A549 (cell line): ENCODE data around the gene EFHC1. TPM values are rescaled to one million over a fixed set of nuclear protein-coding genes. Genes with fewer than 3 reads are reported as not detected.

Source experiments
- ATAC-seq, 2 experiments: fragments of 200-7000 bp in 1 of 2; fragments of >200 bp in 1 of 2; cut with Nextera tagmentation in 1 of 2; cut with Tn5 transposase in 1 of 2; 3 replicates each; pipeline versions ENCODE4 v1.8.0 to v1.9.1; 2018 to 2020; ENCODE audit warnings: mild to moderate bottlenecking in 1 of 2, moderate library complexity in 1 of 2
- CTCF ChIA-PET: fragments of 300-600 bp; sonication (Branson Sonifier 250); formaldehyde crosslinking; extraction: SDS; loops from one replicate; lab custom pipeline; 2021; ENCODE audit warnings: antibody characterized with exemption, inconsistent platforms; lab: Yijun Ruan, JAX
- POLR2A ChIA-PET: fragments of 350-600 bp; formaldehyde crosslinking; extraction: SDS; loops from one replicate; lab custom pipeline; 2021; ENCODE audit warnings: antibody characterized with exemption, inconsistent platforms; lab: Yijun Ruan, JAX
- DNase-seq, 2 experiments: peaks; one replicate each; pipeline versions ENCODE4 v3.0.0 to v3.0.0-alpha.2; 2011 to 2016; ENCODE audit warnings: low read depth in 1 of 2, low spot score in 1 of 2
- FAIRE-seq: peaks from 2 replicates; lab custom pipeline; 2011; peaks lifted over from hg19 to GRCh38; lab: Jason Lieb, UNC
- H3K27ac ChIP-seq, 2 experiments: fragments of >200 bp; sonication (Bioruptor Twin); formaldehyde crosslinking; 3 replicates each; pipeline ENCODE4 v1.5.1; 2016 to 2017
- H3K4me1 ChIP-seq: fragments of >200 bp; sonication (Bioruptor Twin); formaldehyde crosslinking; 3 replicates; pipeline ENCODE4 v1.6.1; 2016
- H3K4me2 ChIP-seq: fragments of >200 bp; sonication (Bioruptor Twin); formaldehyde crosslinking; 3 replicates; pipeline ENCODE4 v1.6.1; 2016
- H3K4me3 ChIP-seq: fragments of >200 bp; sonication (Bioruptor Twin); formaldehyde crosslinking; 3 replicates; pipeline ENCODE4 v1.5.1; 2016
- H3K9me3 ChIP-seq: fragments of >200 bp; sonication (Bioruptor Twin); formaldehyde crosslinking; 3 replicates; pipeline ENCODE4 v1.6.1; 2016
- BHLHE40 ChIP-seq: IDR thresholded peaks from 2 replicates; pipeline ENCODE4 v1.6.1; 2012; ENCODE audit warnings: low read depth, low read length, inconsistent platforms
- CBX8 ChIP-seq: fragments of 200-600 bp; sonication (generic); IDR thresholded peaks from 2 replicates; pipeline ENCODE4 v1.6.1; 2016
- CEBPB ChIP-seq, 2 experiments: fragments of >200 bp in 1 of 2; sonication (Bioruptor Twin) in 1 of 2; formaldehyde crosslinking in 1 of 2; IDR thresholded peaks; 2 replicates each; pipeline ENCODE4 v1.6.1; 2012 to 2016
- CHD4 ChIP-seq: fragments of 200-600 bp; sonication (generic); IDR thresholded peaks from 2 replicates; pipeline ENCODE4 v1.6.1; 2016; ENCODE audit warnings: antibody characterized with exemption, mild to moderate bottlenecking, borderline replicate concordance
- FOSL2 ChIP-seq, 2 experiments: fragments of 450-650 bp in 1 of 2; fragments of >200 bp in 1 of 2; sonication (Bioruptor Twin) in 1 of 2; formaldehyde crosslinking; IDR thresholded peaks; 2 replicates each; pipeline versions ENCODE4 v1.5.0 to v1.6.1; 2016 to 2020; ENCODE audit warnings: mild to moderate bottlenecking in 1 of 2, moderate library complexity in 1 of 2
- HOXB5 ChIP-seq: fragments of 250-450 bp; sonication (Bioruptor Pico); IDR thresholded peaks from 2 replicates; pipeline ENCODE4 v1.5.0; 2020; ENCODE audit warnings: mild to moderate bottlenecking, moderate library complexity
- JUN ChIP-seq, 2 experiments: fragments of >200 bp; sonication (Bioruptor Twin); formaldehyde crosslinking; IDR thresholded peaks; 2 replicates in 1 of 2; 3 replicates in 1 of 2; pipeline ENCODE4 v1.6.1; 2016 to 2017
- MAFK ChIP-seq: fragments of 450-650 bp; IDR thresholded peaks from 2 replicates; pipeline ENCODE4 v1.6.1; 2014; ENCODE audit not compliant: partially characterized antibody
- MYC ChIP-seq: IDR thresholded peaks from 2 replicates; pipeline ENCODE4 v1.6.1; 2012; ENCODE audit warnings: mild to moderate bottlenecking, inconsistent platforms, low read length, improper control_type of control experiment, borderline replicate concordance
- POLR2A ChIP-seq: IDR thresholded peaks from 2 replicates; pipeline ENCODE4 v1.6.1; 2012; ENCODE audit warnings: mild to moderate bottlenecking, low read length
- POLR2AphosphoS2 ChIP-seq: conservative IDR thresholded peaks from 2 replicates; pipeline ENCODE4 v1.6.1; 2012; ENCODE audit warnings: low read length, improper control_type of control experiment, inconsistent platforms
- RAD21 ChIP-seq, 2 experiments: fragments of >200 bp in 1 of 2; sonication (Bioruptor Twin) in 1 of 2; formaldehyde crosslinking in 1 of 2; IDR thresholded peaks in 1 of 2; conservative IDR thresholded peaks in 1 of 2; 2 replicates in 1 of 2; 3 replicates in 1 of 2; pipeline ENCODE4 v1.6.1; 2012 to 2018; ENCODE audit warnings: inconsistent platforms in 1 of 2
- RCOR1 ChIP-seq: fragments of 150-350 bp; IDR thresholded peaks from 2 replicates; pipeline ENCODE4 v1.6.1; 2014; ENCODE audit warnings: antibody characterized with exemption, low read length, low read depth
- RFX5 ChIP-seq: fragments of 450-650 bp; IDR thresholded peaks from 2 replicates; pipeline ENCODE4 v1.7.1; 2014; ENCODE audit warnings: antibody characterized with exemption, mild to moderate bottlenecking, moderate library complexity
- RNF2 ChIP-seq: fragments of 200-600 bp; sonication (generic); IDR thresholded peaks from 2 replicates; pipeline ENCODE4 v1.6.1; 2016; ENCODE audit warnings: low read depth, mild to moderate bottlenecking, antibody characterized with exemption, moderate library complexity, borderline replicate concordance
- SMC3 ChIP-seq: fragments of >200 bp; sonication (Bioruptor Twin); formaldehyde crosslinking; IDR thresholded peaks from 3 replicates; pipeline ENCODE4 v1.6.1; 2018; ENCODE audit warnings: inconsistent platforms
- SREBF2 ChIP-seq: fragments of 450-650 bp; IDR thresholded peaks from 2 replicates; pipeline ENCODE4 v1.6.1; 2014; ENCODE audit warnings: mild to moderate bottlenecking, moderate library complexity
- TFCP2L1 ChIP-seq: fragments of 250-450 bp; sonication (Bioruptor Pico); IDR thresholded peaks from 2 replicates; pipeline ENCODE4 v1.5.0; 2021; ENCODE audit warnings: mild to moderate bottlenecking
- TP53 ChIP-seq: fragments of 250-450 bp; sonication (Bioruptor Pico); IDR thresholded peaks from 2 replicates; pipeline ENCODE4 v1.5.0; 2021; ENCODE audit warnings: mild to moderate bottlenecking, moderate library complexity
- ZC3H11A ChIP-seq: fragments of 450-650 bp; IDR thresholded peaks from 2 replicates; pipeline ENCODE4 v1.6.1; 2014; ENCODE audit warnings: antibody characterized with exemption, mild to moderate bottlenecking
- ZFP36 ChIP-seq: fragments of 450-650 bp; IDR thresholded peaks from 2 replicates; pipeline ENCODE4 v1.6.1; 2014; ENCODE audit warnings: borderline replicate concordance; ENCODE audit not compliant: partially characterized antibody
- ZSCAN20 ChIP-seq: fragments of 250-450 bp; sonication (Bioruptor Pico); IDR thresholded peaks from 2 replicates; pipeline ENCODE4 v1.8.0; 2022; ENCODE audit warnings: mild to moderate bottlenecking, moderate library complexity
- WGBS: methylation state at CpG from one replicate; pipeline ENCODE4 v1.1.6; 2017; ENCODE audit errors: missing lambda C conversion rate; 5-methylcytosine and 5-hydroxymethylcytosine counted together
- polyA plus RNA-seq, 4 experiments: library from polyadenylated mRNA; depleted of rRNA in 3 of 4; stranded (reverse); fragments of >200 nt; fragmentation: RNase III in 1 of 4; extraction: RNeasy Plus Mini Kit Qiagen cat#74134 plus additional on column Dnase treatment in 1 of 4; gene quantifications; 2 replicates in 3 of 4; 3 replicates in 1 of 4; pipeline ENCODE4 v1.2.3, GENCODE V29; 2011 to 2017
- TF ChIP-seq, protein P1 (sequence below): fragments of >200 bp; sonication (Bioruptor Twin); formaldehyde crosslinking; IDR thresholded peaks from 3 replicates; pipeline ENCODE4 v1.6.1; 2016
- TF ChIP-seq, protein P2 (sequence below): fragments of 250-450 bp; sonication (Bioruptor Pico); IDR thresholded peaks from 2 replicates; pipeline ENCODE4 v1.5.0; 2020; ENCODE audit warnings: low read depth, mild to moderate bottlenecking, moderate library complexity
- TF ChIP-seq, protein P3 (sequence below): IDR thresholded peaks from 2 replicates; pipeline ENCODE4 v1.6.1; 2012
- TF ChIP-seq, protein P4 (sequence below): IDR thresholded peaks from 2 replicates; pipeline ENCODE4 v1.6.1; 2012; ENCODE audit warnings: low read depth, borderline replicate concordance
- TF ChIP-seq, protein P5 (sequence below): fragments of 150-350 bp; IDR thresholded peaks from 2 replicates; pipeline ENCODE4 v1.6.1; 2014; ENCODE audit warnings: low read depth, mild to moderate bottlenecking, low read length
- TF ChIP-seq, protein P6 (sequence below): IDR thresholded peaks from 2 replicates; pipeline ENCODE4 v1.6.1; 2012

Gene EFHC1
- polyA plus RNA-seq, 2 of the 4 experiments (the other 2 are of a cell fraction) = 14.0 to 46.7 TPM

DNA sequence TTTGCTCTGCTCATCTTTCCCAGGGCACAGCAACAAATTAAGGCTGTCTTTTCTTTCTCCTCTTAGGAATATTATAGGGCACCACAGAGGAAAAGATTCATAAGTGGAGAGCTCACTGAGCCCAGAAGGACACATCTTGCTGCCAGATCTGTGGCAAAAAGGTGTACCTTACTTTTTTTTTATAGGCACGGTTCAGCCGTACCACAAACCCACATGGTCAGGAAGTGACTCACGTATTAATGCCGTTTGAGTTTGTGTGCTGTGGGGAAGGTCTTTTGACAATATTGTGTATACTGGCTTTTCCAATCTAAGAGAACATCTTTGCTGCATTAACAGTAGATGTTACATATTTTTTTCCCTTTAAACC is 29.8 kb upstream of the EFHC1 start (continued):
- TF ChIP-seq, protein P1, sequence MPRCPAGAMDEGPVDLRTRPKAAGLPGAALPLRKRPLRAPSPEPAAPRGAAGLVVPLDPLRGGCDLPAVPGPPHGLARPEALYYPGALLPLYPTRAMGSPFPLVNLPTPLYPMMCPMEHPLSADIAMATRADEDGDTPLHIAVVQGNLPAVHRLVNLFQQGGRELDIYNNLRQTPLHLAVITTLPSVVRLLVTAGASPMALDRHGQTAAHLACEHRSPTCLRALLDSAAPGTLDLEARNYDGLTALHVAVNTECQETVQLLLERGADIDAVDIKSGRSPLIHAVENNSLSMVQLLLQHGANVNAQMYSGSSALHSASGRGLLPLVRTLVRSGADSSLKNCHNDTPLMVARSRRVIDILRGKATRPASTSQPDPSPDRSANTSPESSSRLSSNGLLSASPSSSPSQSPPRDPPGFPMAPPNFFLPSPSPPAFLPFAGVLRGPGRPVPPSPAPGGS = no peak
- TF ChIP-seq, all 56 proteins: peak for 0

DNA sequence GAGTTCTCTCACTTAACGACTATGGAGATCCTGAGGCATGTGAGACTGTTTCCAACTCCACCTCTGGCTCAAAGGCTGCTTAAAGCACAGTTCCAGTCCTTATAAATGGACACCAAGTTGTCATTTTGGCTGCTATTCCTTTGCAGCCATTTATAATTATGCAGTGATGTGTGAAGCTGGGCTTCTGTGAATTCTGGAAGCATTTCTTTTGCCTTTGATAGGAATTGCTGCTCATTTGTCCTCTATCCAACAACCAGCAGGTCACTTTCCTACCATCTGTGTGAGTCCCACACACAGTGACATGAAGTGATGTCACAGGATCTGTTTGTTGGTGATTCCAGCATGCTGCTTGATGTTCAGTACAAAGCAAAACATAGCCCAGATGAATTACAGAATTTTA is 28.5 kb upstream of the EFHC1 start:
- TF ChIP-seq, protein P2, sequence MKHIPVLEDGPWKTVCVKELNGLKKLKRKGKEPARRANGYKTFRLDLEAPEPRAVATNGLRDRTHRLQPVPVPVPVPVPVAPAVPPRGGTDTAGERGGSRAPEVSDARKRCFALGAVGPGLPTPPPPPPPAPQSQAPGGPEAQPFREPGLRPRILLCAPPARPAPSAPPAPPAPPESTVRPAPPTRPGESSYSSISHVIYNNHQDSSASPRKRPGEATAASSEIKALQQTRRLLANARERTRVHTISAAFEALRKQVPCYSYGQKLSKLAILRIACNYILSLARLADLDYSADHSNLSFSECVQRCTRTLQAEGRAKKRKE (CRISPR knock-in tag) = no peak
- no peak for TF ChIP-seq JUN (IDR thresholded peaks at IDR 0.05)
- TF ChIP-seq SREBF2 = no peak
- no peak for TF ChIP-seq ZSCAN20
- no peak for TF ChIP-seq RFX5
- TF ChIP-seq TFCP2L1 (CRISPR knock-in tag) = no peak
- no peak for TF ChIP-seq MAFK
- no peak for TF ChIP-seq POLR2A
- no peak for TF ChIP-seq SMC3
- no peak for TF ChIP-seq RCOR1
- TF ChIP-seq HOXB5 = no peak
- no peak for TF ChIP-seq TP53 (CRISPR knock-in tag)
- TF ChIP-seq MYC = no peak
- no peak for TF ChIP-seq ZC3H11A
- Histone ChIP-seq H3K9me3 (no peaks in the 10 kb centered on the region), H3K27ac (no peak overlapping the region), H3K4me3 (no peak overlapping the region), H3K4me2 (no peak overlapping the region), H3K4me1 (peaks cover 15% of the 10 kb centered on the region; the same call in 2 of the 3 replicates)
- CTCF ChIA-PET = interaction anchor here (1.0 to 2.4 kb wide), 5 partner anchors 9 to 106 kb away, joined by 3 to 12 read pairs (median 4); no protein-coding TSS in a partner anchor
- no peak for FAIRE-seq
- no peak for DNase-seq
- POLR2A ChIA-PET = no interaction called here
- WGBS = 63% methylated on average over 1 of the region's 1 CpG
- no peak for ATAC-seq

DNA sequence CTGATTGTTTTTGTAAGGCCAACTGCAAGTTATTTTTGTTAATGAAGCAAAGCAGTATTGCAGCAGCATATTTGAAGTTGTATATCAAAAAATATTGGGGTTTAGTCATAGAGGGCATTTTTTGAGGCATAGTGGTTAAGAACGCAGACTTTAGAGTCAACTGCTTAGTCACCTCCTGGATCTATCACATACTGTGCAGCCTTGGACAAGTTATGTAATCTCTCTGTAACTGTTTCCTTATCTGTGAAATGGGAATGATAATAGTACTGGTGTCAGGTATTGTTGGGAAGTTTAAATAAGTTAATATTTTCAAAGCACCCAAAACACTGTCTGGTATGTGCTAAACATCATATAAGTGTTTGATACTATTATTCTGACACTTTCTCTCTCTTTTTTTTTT is 27.2 kb upstream of the EFHC1 start:
- WGBS = 33% methylated on average over 1 of the region's 1 CpG
- Histone ChIP-seq H3K4me1 (peaks cover 15% of the 10 kb centered on the region; the same call in 2 of the 3 replicates), H3K27ac (no peak overlapping the region), H3K4me2 (no peak overlapping the region), H3K9me3 (no peaks in the 10 kb centered on the region), H3K4me3 (no peak overlapping the region)
- no peak for DNase-seq
- CTCF ChIA-PET = interaction anchor here (0.6 to 1.5 kb wide), 4 partner anchors 15 to 108 kb away, joined by 3 to 6 read pairs (median 4); no protein-coding TSS in a partner anchor
- no peak for ATAC-seq
- TF ChIP-seq FOSL2 (IDR thresholded peaks at IDR 0.05) (no peak), FOSL2 (CRISPR knock-in tag; IDR thresholded peaks at IDR 0.05) (no peak), SREBF2 (no peak), RCOR1 (no peak)
- TF ChIP-seq, protein P3, sequence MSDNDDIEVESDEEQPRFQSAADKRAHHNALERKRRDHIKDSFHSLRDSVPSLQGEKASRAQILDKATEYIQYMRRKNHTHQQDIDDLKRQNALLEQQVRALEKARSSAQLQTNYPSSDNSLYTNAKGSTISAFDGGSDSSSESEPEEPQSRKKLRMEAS = no peak
- FAIRE-seq = no peak
- POLR2A ChIA-PET = no interaction called here

DNA sequence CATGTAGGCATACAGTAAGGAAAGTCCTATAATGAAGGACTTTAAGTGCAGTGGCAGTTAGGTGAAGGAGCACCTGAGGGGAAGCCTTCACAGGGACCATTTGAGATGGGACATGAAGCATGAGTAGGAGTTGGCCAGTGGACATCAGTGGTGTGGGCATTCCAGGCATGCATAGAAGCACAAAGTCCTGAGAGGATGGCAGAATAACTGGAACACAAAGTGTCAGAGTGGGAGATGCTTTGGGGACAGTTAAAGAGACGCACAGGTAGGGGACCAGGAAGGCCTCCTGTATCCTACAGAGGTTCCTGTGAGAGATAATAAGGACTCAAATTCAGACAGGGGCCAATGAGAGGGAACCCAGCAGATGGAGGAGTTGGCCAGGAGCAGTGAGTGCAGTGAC is 26.4 kb upstream of the EFHC1 start:
- FAIRE-seq = no peak
- H3K27ac ChIP-seq = no peak overlapping the region
- H3K4me3 ChIP-seq = no peak overlapping the region
- no peaks in the 10 kb centered on the region for H3K9me3 ChIP-seq
- peaks cover 15% of the 10 kb centered on the region; the same call in 2 of the 3 replicates for H3K4me1 ChIP-seq
- no peak for ATAC-seq
- ChIA-PET CTCF (no interaction called here), POLR2A (no interaction called here)
- 94% methylated on average over 1 of the region's 1 CpG for WGBS
- no peak for DNase-seq
- no peak overlapping the region for H3K4me2 ChIP-seq
- TF ChIP-seq CEBPB (IDR thresholded peaks at IDR 0.05) = no peak
- TF ChIP-seq HOXB5 = no peak
- TF ChIP-seq CHD4 = no peak
- TF ChIP-seq POLR2AphosphoS2 = no peak
- no peak for TF ChIP-seq RAD21 (conservative IDR thresholded peaks at IDR 0.05 in 1 of 2, IDR thresholded peaks at IDR 0.05 in 1 of 2)
- no peak for TF ChIP-seq ZFP36
- TF ChIP-seq, protein P2 (CRISPR knock-in tag) = no peak
- TF ChIP-seq, protein P4, sequence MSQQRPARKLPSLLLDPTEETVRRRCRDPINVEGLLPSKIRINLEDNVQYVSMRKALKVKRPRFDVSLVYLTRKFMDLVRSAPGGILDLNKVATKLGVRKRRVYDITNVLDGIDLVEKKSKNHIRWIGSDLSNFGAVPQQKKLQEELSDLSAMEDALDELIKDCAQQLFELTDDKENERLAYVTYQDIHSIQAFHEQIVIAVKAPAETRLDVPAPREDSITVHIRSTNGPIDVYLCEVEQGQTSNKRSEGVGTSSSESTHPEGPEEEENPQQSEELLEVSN = no peak
- no peak for TF ChIP-seq CBX8
- TF ChIP-seq, protein P5, sequence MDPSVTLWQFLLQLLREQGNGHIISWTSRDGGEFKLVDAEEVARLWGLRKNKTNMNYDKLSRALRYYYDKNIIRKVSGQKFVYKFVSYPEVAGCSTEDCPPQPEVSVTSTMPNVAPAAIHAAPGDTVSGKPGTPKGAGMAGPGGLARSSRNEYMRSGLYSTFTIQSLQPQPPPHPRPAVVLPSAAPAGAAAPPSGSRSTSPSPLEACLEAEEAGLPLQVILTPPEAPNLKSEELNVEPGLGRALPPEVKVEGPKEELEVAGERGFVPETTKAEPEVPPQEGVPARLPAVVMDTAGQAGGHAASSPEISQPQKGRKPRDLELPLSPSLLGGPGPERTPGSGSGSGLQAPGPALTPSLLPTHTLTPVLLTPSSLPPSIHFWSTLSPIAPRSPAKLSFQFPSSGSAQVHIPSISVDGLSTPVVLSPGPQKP = no peak
- no peak for TF ChIP-seq BHLHE40
- TF ChIP-seq, protein P6, sequence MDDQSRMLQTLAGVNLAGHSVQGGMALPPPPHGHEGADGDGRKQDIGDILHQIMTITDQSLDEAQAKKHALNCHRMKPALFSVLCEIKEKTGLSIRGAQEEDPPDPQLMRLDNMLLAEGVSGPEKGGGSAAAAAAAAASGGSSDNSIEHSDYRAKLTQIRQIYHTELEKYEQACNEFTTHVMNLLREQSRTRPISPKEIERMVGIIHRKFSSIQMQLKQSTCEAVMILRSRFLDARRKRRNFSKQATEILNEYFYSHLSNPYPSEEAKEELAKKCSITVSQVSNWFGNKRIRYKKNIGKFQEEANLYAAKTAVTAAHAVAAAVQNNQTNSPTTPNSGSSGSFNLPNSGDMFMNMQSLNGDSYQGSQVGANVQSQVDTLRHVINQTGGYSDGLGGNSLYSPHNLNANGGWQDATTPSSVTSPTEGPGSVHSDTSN = no peak
- TF ChIP-seq RNF2 = no peak
